NCI-H128 (cell line): ENCODE data around the gene ABI3BP.

Experiments used
- DNase-seq: peaks from one replicate; lab custom pipeline; 2025; ENCODE audit not compliant: unreplicated experiment; lab: John Stamatoyannopoulos, UW

ABI3BP gene

GRCh38 chr3:100891033-100891432 lies 102.2 kb downstream of the ABI3BP start:
- DNase-seq: no peak

- DNase-seq: no peak
Observed at GRCh38 chr3:100888881-100889280, 104.3 kb downstream of the ABI3BP start.

GRCh38 chr3:100882571-100882984 lies 110.6 kb downstream of the ABI3BP start:
- no peak for DNase-seq

- DNase-seq: no peak
Observed at GRCh38 chr3:100880845-100881244, 112.4 kb downstream of the ABI3BP start.

GRCh38 chr3:100880072-100880471 lies 113.1 kb downstream of the ABI3BP start:
- no peak for DNase-seq

- no peak for DNase-seq
Observed at GRCh38 chr3:100879195-100879810, 113.9 kb downstream of the ABI3BP start.

- DNase-seq: no peak
Observed at GRCh38 chr3:100877286-100877685, 115.9 kb downstream of the ABI3BP start.

- no peak for DNase-seq
Observed at GRCh38 chr3:100875239-100875638, 118.0 kb downstream of the ABI3BP start.

GRCh38 chr3:100873611-100874010 lies 119.6 kb downstream of the ABI3BP start:
- DNase-seq: no peak

- DNase-seq: no peak
Observed at GRCh38 chr3:100871306-100871705, 121.9 kb downstream of the ABI3BP start.

- DNase-seq: no peak
Observed at GRCh38 chr3:100869787-100870186, 123.4 kb downstream of the ABI3BP start.

- DNase-seq: no peak
Observed at GRCh38 chr3:100868894-100869293, 124.3 kb downstream of the ABI3BP start.

GRCh38 chr3:100868096-100868495 lies 125.1 kb downstream of the ABI3BP start:
- no peak for DNase-seq

- DNase-seq: no peak
Observed at GRCh38 chr3:100865442-100865841, 127.8 kb downstream of the ABI3BP start.

- no peak for DNase-seq
Observed at GRCh38 chr3:100864471-100865250, 128.6 kb downstream of the ABI3BP start.

- no peak for DNase-seq
Observed at GRCh38 chr3:100857863-100858262, 135.4 kb downstream of the ABI3BP start.

GRCh38 chr3:100856821-100857220 lies 136.4 kb downstream of the ABI3BP start:
- DNase-seq: no peak

GRCh38 chr3:100852840-100853239 lies 140.4 kb downstream of the ABI3BP start:
- DNase-seq: no peak

- no peak for DNase-seq
Observed at GRCh38 chr3:100850701-100851100, 142.5 kb downstream of the ABI3BP start.

GRCh38 chr3:100850156-100850555 lies 143.1 kb downstream of the ABI3BP start:
- no peak for DNase-seq

- no peak for DNase-seq
Observed at GRCh38 chr3:100844063-100844936, 148.9 kb downstream of the ABI3BP start.

GRCh38 chr3:100838157-100838556 lies 155.1 kb downstream of the ABI3BP start:
- DNase-seq: no peak
